ENCODE results near the gene LRRK1.

The LRRK1 gene

GRCh38 chr15:101097111-101097510 lies 178.0 kb downstream of the LRRK1 start:
- no peak for DNase-seq (ENCODE audit: low spot score)

- DNase-seq (ENCODE audit: low spot score) = no peak
Observed at GRCh38 chr15:101099183-101099582, 180.0 kb downstream of the LRRK1 start.

- DNase-seq (ENCODE audit: low spot score) = no peak
Observed at GRCh38 chr15:101100118-101100517, 181.0 kb downstream of the LRRK1 start.

- no peak for DNase-seq (ENCODE audit: low spot score)
Observed at GRCh38 chr15:101100593-101101442, 181.7 kb downstream of the LRRK1 start.

- DNase-seq (ENCODE audit: low spot score) = no peak
Observed at GRCh38 chr15:101101676-101102075, 182.5 kb downstream of the LRRK1 start.

GRCh38 chr15:101102746-101103145 lies 183.6 kb downstream of the LRRK1 start:
- no peak for DNase-seq (ENCODE audit: low spot score)

- DNase-seq (ENCODE audit: low spot score) = no peak
Observed at GRCh38 chr15:101103598-101103997, 184.4 kb downstream of the LRRK1 start.

- no peak for DNase-seq (ENCODE audit: low spot score)
Observed at GRCh38 chr15:101104141-101104540, 185.0 kb downstream of the LRRK1 start.

GRCh38 chr15:101105059-101105891 lies 186.1 kb downstream of the LRRK1 start:
- DNase-seq (ENCODE audit: low spot score) = no peak

- no peak for DNase-seq (ENCODE audit: low spot score)
Observed at GRCh38 chr15:101107101-101107500, 187.9 kb downstream of the LRRK1 start.

- DNase-seq (ENCODE audit: low spot score) = no peak
Observed at GRCh38 chr15:101107625-101108460, 188.7 kb downstream of the LRRK1 start.

- no peak for DNase-seq (ENCODE audit: low spot score)
Observed at GRCh38 chr15:101108461-101108775, 189.3 kb downstream of the LRRK1 start.

GRCh38 chr15:101108791-101109190 lies 189.6 kb downstream of the LRRK1 start:
- no peak for DNase-seq (ENCODE audit: low spot score)

- no peak for DNase-seq (ENCODE audit: low spot score)
Observed at GRCh38 chr15:101110681-101111569, 191.8 kb downstream of the LRRK1 start.

GRCh38 chr15:101111570-101112262 lies 192.6 kb downstream of the LRRK1 start:
- no peak for DNase-seq (ENCODE audit: low spot score)

- DNase-seq (ENCODE audit: low spot score) = no peak
Observed at GRCh38 chr15:101112336-101113113, 193.4 kb downstream of the LRRK1 start.

- no peak for DNase-seq (ENCODE audit: low spot score)
Observed at GRCh38 chr15:101113114-101114005, 194.2 kb downstream of the LRRK1 start.

- DNase-seq (ENCODE audit: low spot score) = no peak
Observed at GRCh38 chr15:101114166-101114565, 195.0 kb downstream of the LRRK1 start.

GRCh38 chr15:101114610-101115009 lies 195.5 kb downstream of the LRRK1 start:
- no peak for DNase-seq (ENCODE audit: low spot score)
